CD4-positive, alpha-beta T cell (primary cell): ENCODE data around the gene RAD9A. TPM values are rescaled to one million over a fixed set of nuclear protein-coding genes. Genes with fewer than 3 reads are reported as not detected.

Experiments
- ATAC-seq: fragments of 200-7000 bp; cut with Tn5 transposase; one replicate; pipeline ENCODE4 v1.10.0; 2022; ENCODE audit warnings: mild to moderate bottlenecking; ENCODE audit not compliant: poor library complexity
- CTCF ChIA-PET: fragments of 350-600 bp; sonication (Branson Sonifier 250); formaldehyde crosslinking; loops from one replicate; lab custom pipeline; 2021; ENCODE audit warnings: antibody characterized with exemption, inconsistent platforms; lab: Charles Lee
- POLR2A ChIA-PET: fragments of 350-600 bp; sonication (Branson Sonifier 250); formaldehyde crosslinking; loops from one replicate; lab custom pipeline; 2021; ENCODE audit warnings: antibody characterized with exemption, inconsistent platforms; lab: Charles Lee
- DNase-seq, 14 experiments: peaks; one replicate each; pipeline ENCODE4 v3.0.0-alpha.2; 2013 to 2020; ENCODE audit warnings: mixed read lengths in 2 of 14
- H3K27ac ChIP-seq, 2 donors: one replicate each; pipeline versions ENCODE4 v1.5.1 to v1.7.0; 2013; ENCODE audit warnings: low read length in 2 of 2, low read depth in 1 of 2, mild to moderate bottlenecking in 1 of 2
- H3K27me3 ChIP-seq, 2 experiments: 1 replicate in 1 of 2; 2 replicates in 1 of 2; pipeline versions ENCODE4 v1.6.1 to v1.7.0; 2013; ENCODE audit warnings: low read length in 2 of 2, control low read depth in 1 of 2, mild to moderate bottlenecking in 1 of 2, moderate library complexity in 1 of 2; ENCODE audit not compliant: insufficient read depth in 2 of 2, control insufficient read depth in 1 of 2
- H3K36me3 ChIP-seq: one replicate; pipeline ENCODE4 v1.6.1; 2013; ENCODE audit warnings: low read length, control low read depth; ENCODE audit not compliant: insufficient read depth
- H3K4me1 ChIP-seq: one replicate; pipeline ENCODE4 v1.6.1; 2013; ENCODE audit warnings: low read length, control low read depth; ENCODE audit not compliant: insufficient read depth
- H3K4me3 ChIP-seq: one replicate; pipeline ENCODE4 v1.5.1; 2013; ENCODE audit warnings: mild to moderate bottlenecking, low read length, moderate library complexity
- H3K9me3 ChIP-seq, 2 experiments: 1 replicate in 1 of 2; 2 replicates in 1 of 2; pipeline versions ENCODE4 v1.6.1 to v1.7.0; 2013; ENCODE audit warnings: low read length in 2 of 2, mild to moderate bottlenecking in 2 of 2, control low read depth in 1 of 2, moderate library complexity in 1 of 2; ENCODE audit not compliant: control insufficient read depth in 1 of 2, insufficient read depth in 1 of 2
- H3K27ac Mint-ChIP-seq: one replicate; pipeline ENCODE4 v1.8.0; 2020; ENCODE audit warnings: mixed read lengths
- H3K27me3 Mint-ChIP-seq: one replicate; pipeline ENCODE4 v1.8.0; 2021; ENCODE audit warnings: mixed read lengths
- H3K36me3 Mint-ChIP-seq: one replicate; pipeline ENCODE4 v1.8.0; 2021; ENCODE audit warnings: low read depth, mixed read lengths
- H3K4me1 Mint-ChIP-seq: one replicate; pipeline ENCODE4 v1.8.0; 2021; ENCODE audit warnings: low read depth, mixed read lengths
- H3K4me3 Mint-ChIP-seq: one replicate; pipeline ENCODE4 v1.8.0; 2020; ENCODE audit warnings: mild to moderate bottlenecking, mixed read lengths
- H3K9me3 Mint-ChIP-seq: one replicate; pipeline ENCODE4 v1.8.0; 2020; ENCODE audit warnings: mixed read lengths
- CTCF ChIP-seq: fragments of 200-600 bp; IDR thresholded peaks from one replicate; pipeline ENCODE4 v1.8.0; 2022; ENCODE audit warnings: antibody characterized with exemption, mild to moderate bottlenecking
- intact Hi-C, 2 experiments: fragments of 100-400 bp; cut with DNase I in 1 of 2; cut with micrococcal nuclease in 1 of 2; formaldehyde crosslinking; loops; one replicate each; pipeline versions ENCODE4 v1.15.1 to v1.9.0; 2023 to 2025; cut with DNase I, micrococcal nuclease
- total RNA-seq, 174 experiments: library from RNA in 2 of 174; stranded (reverse) in 2 of 174; gene quantifications; one replicate each; pipeline ENCODE4 v1.2.3 and lab custom pipeline; 2021 to 2026

RAD9A gene
- total RNA-seq, 2 experiments from 2014 or later, result 19.3 to 20.3 TPM

- Histone ChIP-seq H3K27me3 (no peaks in the 10 kb centered on the region), H3K4me3 (peak overlapping the region; percentile 35), H3K27ac (peak overlapping the region; percentile 78 to 79), H3K36me3 (no peaks in the 10 kb centered on the region), H3K4me1 (peaks cover 91% of the 10 kb centered on the region), H3K9me3 (no peaks in the 10 kb centered on the region)
- ChIA-PET CTCF (interaction anchor here (1.3 to 6.0 kb wide), 4 partner anchors 8 to 53 kb away, joined by 3 to 46 read pairs (median 4); partner anchors contain the start of genes PPP1CA and TBC1D10C), POLR2A (interaction anchor here (0.6 to 12.5 kb wide), 20 partner anchors 9 to 177 kb away, joined by 3 to 411 read pairs (median 5); partner anchors contain the start of genes AIP, GSTP1, PPP1CA and PTPRCAP)
- intact Hi-C loops, result loop anchor here in 1 of 2 experiments (1.0 to 5.0 kb wide), 4 partner anchors 13 to 91 kb away; partner anchors contain the start of genes AIP, CDK2AP2, PITPNM1 and TMEM134
- Mint-ChIP-seq H3K4me3 (peak overlapping the region; percentile 93), H3K4me1 (peaks cover 74% of the 10 kb centered on the region), H3K27ac (peak overlapping the region; percentile 94), H3K36me3 (peaks cover 4% of the 10 kb centered on the region), H3K9me3 (no peaks in the 10 kb centered on the region), H3K27me3 (no peaks in the 10 kb centered on the region)
- no peak for TF ChIP-seq CTCF
- peak; percentile 67 for ATAC-seq
- DNase-seq, result peak; percentile 71 to 94 (median 88)
These were observed 24.9 kb downstream of the RAD9A start for GRCh38 chr11:67416416-67417335.

DNA sequence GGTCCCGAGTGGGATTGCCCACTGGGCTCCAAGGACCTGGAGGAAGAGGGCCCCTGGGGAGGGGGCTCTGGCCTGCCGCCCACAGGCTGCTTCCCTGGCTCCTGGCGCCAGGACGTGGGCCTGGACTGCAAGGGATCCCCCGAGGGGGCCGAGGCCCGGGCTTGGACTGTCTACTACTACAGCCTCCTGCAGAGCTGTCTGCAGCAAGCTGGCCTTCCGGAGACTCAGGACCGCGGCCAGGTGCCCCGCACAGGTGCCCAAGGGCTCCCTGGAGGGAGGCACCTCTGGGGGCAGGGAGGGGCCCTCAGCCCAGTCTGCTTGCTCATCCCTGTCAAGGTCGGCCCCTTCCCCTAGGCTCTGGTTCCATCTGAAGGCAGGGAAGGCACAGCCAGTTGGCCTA is 25.6 kb downstream of the RAD9A start:
- Histone ChIP-seq H3K27ac (peak overlapping the region; percentile 78 to 79), H3K36me3 (no peaks in the 10 kb centered on the region), H3K9me3 (no peaks in the 10 kb centered on the region), H3K27me3 (no peaks in the 10 kb centered on the region), H3K4me1 (peaks cover 85% of the 10 kb centered on the region), H3K4me3 (peak overlapping the region; percentile 35)
- ATAC-seq (no peak), DNase-seq (peak in 2 of 14 experiments; percentile 13 to 35)
- Mint-ChIP-seq H3K9me3 (no peaks in the 10 kb centered on the region), H3K36me3 (peaks cover 4% of the 10 kb centered on the region), H3K4me3 (peak overlapping the region; percentile 65), H3K27me3 (no peaks in the 10 kb centered on the region), H3K4me1 (peaks cover 67% of the 10 kb centered on the region), H3K27ac (peak overlapping the region; percentile 94)
- CTCF ChIA-PET, result interaction anchor here (1.3 to 6.0 kb wide), 4 partner anchors 9 to 52 kb away, joined by 3 to 46 read pairs (median 4); partner anchors contain the start of genes PPP1CA and TBC1D10C
- intact Hi-C loops, result loop anchor here in 1 of 2 experiments (1.0 to 5.0 kb wide), 4 partner anchors 14 to 90 kb away; partner anchors contain the start of genes AIP, CDK2AP2, PITPNM1 and TMEM134
- POLR2A ChIA-PET, result interaction anchor here (0.7 to 12.5 kb wide), 18 partner anchors 9 to 178 kb away, joined by 3 to 411 read pairs (median 5); partner anchors contain the start of genes AIP, CDK2AP2, GSTP1 and PPP1CA
- no peak for TF ChIP-seq CTCF
